ENCODE data around the gene EARS2. TPM values are rescaled to one million over a fixed set of nuclear protein-coding genes. Genes with fewer than 3 reads are reported as not detected.
A peak's percentile ranks its signal among the peaks of the same experiment; 100 is the strongest.

Gene EARS2
- total RNA-seq, 4 donors from 2014 or later: 18.0 to 81.8 (median 39.5) TPM

DNA sequence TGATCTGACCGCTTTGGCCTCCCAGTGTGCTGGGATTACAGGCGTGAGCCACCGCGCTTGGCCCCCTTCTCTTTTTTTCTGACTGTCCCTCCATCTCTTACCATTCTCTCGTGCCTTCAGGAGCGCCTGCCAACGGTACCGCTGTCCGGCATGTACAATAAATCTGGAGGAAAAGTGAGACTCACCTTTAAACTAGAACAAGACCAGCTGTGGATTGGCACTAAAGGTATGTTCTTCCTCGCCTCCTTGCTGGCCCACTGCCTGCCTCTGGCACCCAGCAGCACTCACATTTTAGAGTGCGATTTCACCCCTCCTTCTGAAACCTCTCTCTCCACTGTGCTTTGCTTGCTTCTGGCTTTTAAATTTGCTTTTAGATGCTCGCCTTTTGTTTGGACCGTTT is 5.4 kb upstream of the EARS2 start:
- H3K36me3 ChIP-seq: no peaks in the 10 kb centered on the region

DNA sequence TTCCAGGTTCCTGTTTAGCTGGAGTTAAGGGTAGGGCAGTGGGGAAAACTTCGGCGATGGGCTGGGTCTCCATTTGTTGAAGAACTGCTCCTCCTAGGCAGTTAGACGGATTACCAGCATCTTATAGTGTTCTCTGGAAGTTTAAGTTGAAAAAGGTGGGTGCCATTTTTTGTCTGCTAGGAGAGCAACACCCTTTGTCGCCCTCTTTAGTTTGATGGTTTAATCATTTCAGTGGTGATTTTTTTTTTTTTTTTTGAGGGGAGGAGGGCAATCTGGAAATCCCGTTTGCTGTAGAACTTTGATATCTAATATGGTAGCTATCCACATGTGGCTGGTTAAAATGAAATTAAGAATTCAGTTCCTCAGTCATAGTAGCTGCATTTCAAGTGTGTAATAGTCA is 4.4 kb upstream of the EARS2 start:
- Histone ChIP-seq H3K27me3 (no peaks in the 10 kb centered on the region), H3K9me3 (no peaks in the 10 kb centered on the region), H3K27ac (no peak overlapping the region), H3K4me3 (no peak overlapping the region), H3K4me1 (peaks cover 8 to 10% of the 10 kb centered on the region in 2 donors), H3K36me3 (no peaks in the 10 kb centered on the region)
- DNase-seq: no peak
- intact Hi-C loops (cut with DNase I; ENCODE audit: low total_unique reads): no loop called here
- TF ChIP-seq, protein P1, sequence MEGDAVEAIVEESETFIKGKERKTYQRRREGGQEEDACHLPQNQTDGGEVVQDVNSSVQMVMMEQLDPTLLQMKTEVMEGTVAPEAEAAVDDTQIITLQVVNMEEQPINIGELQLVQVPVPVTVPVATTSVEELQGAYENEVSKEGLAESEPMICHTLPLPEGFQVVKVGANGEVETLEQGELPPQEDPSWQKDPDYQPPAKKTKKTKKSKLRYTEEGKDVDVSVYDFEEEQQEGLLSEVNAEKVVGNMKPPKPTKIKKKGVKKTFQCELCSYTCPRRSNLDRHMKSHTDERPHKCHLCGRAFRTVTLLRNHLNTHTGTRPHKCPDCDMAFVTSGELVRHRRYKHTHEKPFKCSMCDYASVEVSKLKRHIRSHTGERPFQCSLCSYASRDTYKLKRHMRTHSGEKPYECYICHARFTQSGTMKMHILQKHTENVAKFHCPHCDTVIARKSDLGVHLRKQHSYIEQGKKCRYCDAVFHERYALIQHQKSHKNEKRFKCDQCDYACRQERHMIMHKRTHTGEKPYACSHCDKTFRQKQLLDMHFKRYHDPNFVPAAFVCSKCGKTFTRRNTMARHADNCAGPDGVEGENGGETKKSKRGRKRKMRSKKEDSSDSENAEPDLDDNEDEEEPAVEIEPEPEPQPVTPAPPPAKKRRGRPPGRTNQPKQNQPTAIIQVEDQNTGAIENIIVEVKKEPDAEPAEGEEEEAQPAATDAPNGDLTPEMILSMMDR (IDR thresholded peaks at IDR 0.05): no peak

More for the DNA sequence above, 5.4 kb upstream of the EARS2 start:
- Histone ChIP-seq H3K4me3 (no peak overlapping the region), H3K27me3 (no peaks in the 10 kb centered on the region), H3K27ac (no peak overlapping the region), H3K4me1 (peaks cover 8 to 10% of the 10 kb centered on the region in 2 donors), H3K9me3 (no peaks in the 10 kb centered on the region)
- no peak for TF ChIP-seq POLR2A (IDR thresholded peaks at IDR 0.05)
- TF ChIP-seq, protein P1 (IDR thresholded peaks at IDR 0.05): no peak
- intact Hi-C loops (cut with DNase I; ENCODE audit: low total_unique reads): no loop called here
- DNase-seq: no peak

DNA sequence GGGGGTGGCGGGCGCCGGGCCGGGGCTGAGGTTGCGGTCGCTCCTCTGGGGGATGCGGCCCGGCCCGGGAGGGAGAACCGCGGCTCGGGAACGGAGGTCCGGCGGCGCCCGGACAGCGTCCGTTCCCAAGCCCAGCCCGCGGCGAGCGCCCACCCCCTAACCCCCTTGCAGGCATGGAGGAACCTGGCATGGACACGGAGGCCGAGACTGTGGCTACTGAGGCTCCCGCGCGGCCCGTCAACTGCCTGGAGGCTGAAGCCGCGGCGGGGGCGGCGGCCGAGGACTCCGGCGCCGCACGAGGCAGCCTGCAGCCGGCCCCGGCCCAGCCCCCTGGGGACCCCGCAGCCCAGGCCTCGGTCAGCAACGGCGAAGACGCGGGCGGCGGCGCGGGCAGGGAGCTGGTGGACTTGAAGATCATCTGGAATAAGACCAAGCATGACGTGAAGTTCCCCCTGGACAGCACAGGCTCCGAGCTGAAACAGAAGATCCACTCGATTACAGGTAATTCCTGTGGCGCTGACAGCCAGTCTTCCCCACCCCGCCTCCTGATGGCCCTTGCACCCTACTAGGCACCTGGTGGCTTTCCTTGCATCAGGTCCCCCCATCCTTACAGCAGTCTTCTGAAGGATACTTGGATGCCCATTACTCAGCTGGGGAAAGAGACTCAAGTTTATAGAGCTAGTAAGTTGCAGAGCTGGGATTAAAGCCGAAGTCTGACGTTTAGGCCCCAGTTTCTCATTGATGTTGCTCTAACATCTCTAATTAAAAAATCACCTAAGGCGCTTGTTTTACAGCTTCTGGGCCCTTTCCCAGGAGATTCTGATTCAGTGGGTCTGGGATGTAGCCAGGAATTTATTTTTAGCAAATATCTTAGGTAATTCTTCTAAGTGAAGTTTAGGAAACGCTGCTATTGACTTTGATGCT is 891 bp upstream of the EARS2 start:
- TF ChIP-seq, protein P1 (IDR thresholded peaks at IDR 0.05): no peak
- no peak for TF ChIP-seq POLR2A (IDR thresholded peaks at IDR 0.05)
- Histone ChIP-seq H3K27ac (peak overlapping the region; percentile 87 to 92), H3K27me3 (no peaks in the 10 kb centered on the region), H3K4me1 (peaks cover 8 to 10% of the 10 kb centered on the region in 2 donors), H3K9me3 (no peaks in the 10 kb centered on the region), H3K36me3 (no peaks in the 10 kb centered on the region), H3K4me3 (peak overlapping the region; percentile 70 to 90)
- peak in 1 of 2 donors; percentile 44 for DNase-seq
- intact Hi-C loops (cut with DNase I; ENCODE audit: low total_unique reads): no loop called here

DNA sequence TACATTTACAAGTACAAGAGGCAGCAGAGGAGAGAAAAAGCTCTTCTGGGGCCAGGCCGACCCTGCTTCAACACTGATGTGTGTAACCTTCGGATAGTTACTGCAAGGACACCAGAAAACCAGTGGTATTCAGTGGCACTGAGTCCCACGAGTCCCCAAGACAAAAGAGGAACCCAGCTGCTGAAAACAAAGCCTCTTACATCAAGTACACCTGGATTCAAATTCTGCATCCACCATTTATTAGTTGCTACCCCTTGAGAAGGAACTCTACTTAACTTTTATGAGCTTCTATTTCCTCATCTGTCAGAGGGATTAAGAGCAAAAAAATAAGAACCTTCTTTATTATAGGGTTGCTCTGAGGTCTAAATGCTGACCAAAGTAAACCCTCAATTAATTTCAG is 2.6 kb downstream of the EARS2 start:
- no peak for DNase-seq
- Histone ChIP-seq H3K9me3 (no peaks in the 10 kb centered on the region), H3K27me3 (no peaks in the 10 kb centered on the region), H3K4me3 (no peak overlapping the region), H3K27ac (no peak overlapping the region), H3K36me3 (no peaks in the 10 kb centered on the region), H3K4me1 (peaks cover 2 to 8% of the 10 kb centered on the region in 2 donors)
- intact Hi-C loops (cut with DNase I; ENCODE audit: low total_unique reads): no loop called here
- TF ChIP-seq, protein P1 (IDR thresholded peaks at IDR 0.05): no peak
- TF ChIP-seq POLR2A (IDR thresholded peaks at IDR 0.05): no peak

DNA sequence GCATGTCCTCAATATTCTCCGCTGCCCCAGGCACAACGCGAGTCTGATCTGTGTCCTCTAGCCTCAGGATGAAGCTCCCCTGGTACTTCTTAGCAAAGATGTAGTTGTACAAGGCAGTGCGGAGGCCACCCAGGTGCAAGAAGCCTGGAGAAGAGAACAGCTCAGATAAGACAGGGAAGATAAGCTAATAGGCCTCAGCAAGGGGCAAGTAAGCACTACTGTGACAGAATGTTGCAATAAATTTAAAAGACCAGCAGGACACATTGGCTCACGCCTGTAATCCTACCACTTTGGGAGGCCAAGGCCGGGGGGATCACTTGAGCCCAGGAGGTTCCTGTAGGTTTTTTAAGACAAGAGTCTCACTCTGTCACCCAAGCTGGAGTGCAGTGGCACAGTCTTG is 5.0 kb downstream of the EARS2 start:
- intact Hi-C loops (cut with DNase I; ENCODE audit: low total_unique reads): no loop called here
- Histone ChIP-seq H3K4me1 (no peaks in the 10 kb centered on the region), H3K27ac (no peak overlapping the region), H3K9me3 (no peaks in the 10 kb centered on the region), H3K36me3 (no peaks in the 10 kb centered on the region), H3K27me3 (no peaks in the 10 kb centered on the region), H3K4me3 (no peak overlapping the region)
- DNase-seq: no peak
- TF ChIP-seq, protein P1 (IDR thresholded peaks at IDR 0.05): no peak
- TF ChIP-seq POLR2A (IDR thresholded peaks at IDR 0.05): no peak
